Neural crest cell (in vitro differentiated cells): ENCODE results near the gene ARHGAP40. TPM values are rescaled to one million over a fixed set of nuclear protein-coding genes. Genes with fewer than 3 reads are reported as not detected.

Experiments used
- DNase-seq: peaks from one replicate; pipeline ENCODE4 v3.0.0; 2021; ENCODE audit warnings: low read depth, mixed read lengths, low spot score
- H3K27ac Mint-ChIP-seq: one replicate; pipeline ENCODE4 v1.8.0; 2021; ENCODE audit warnings: mild to moderate bottlenecking, mixed read lengths; ENCODE audit not compliant: unreplicated experiment
- H3K27me3 Mint-ChIP-seq: 2 replicates; pipeline ENCODE4 v1.8.0; 2021; ENCODE audit warnings: low read depth, mild to moderate bottlenecking, mixed read lengths
- H3K36me3 Mint-ChIP-seq: 2 replicates; pipeline ENCODE4 v1.8.0; 2021; ENCODE audit warnings: low read depth, mild to moderate bottlenecking, mixed read lengths
- H3K4me1 Mint-ChIP-seq: 2 replicates; pipeline ENCODE4 v1.8.0; 2021; ENCODE audit warnings: mixed read lengths
- H3K4me3 Mint-ChIP-seq: one replicate; pipeline ENCODE4 v1.8.0; 2021; ENCODE audit warnings: mild to moderate bottlenecking, mixed read lengths
- H3K9me3 Mint-ChIP-seq: 2 replicates; pipeline ENCODE4 v1.8.0; 2021; ENCODE audit warnings: mixed read lengths
- total RNA-seq: library from RNA; stranded (reverse); gene quantifications from 2 replicates; pipeline ENCODE4 v1.2.1, GENCODE V29; 2021
- TF ChIP-seq, protein P1 (sequence below): fragments of 200-600 bp; sonication (generic); conservative IDR thresholded peaks from 2 replicates; pipeline ENCODE4 v1.5.0; 2021; ENCODE audit warnings: antibody characterized with exemption, mild to moderate bottlenecking

The ARHGAP40 gene
- total RNA-seq, 1 donor from 2014 or later = not detected

GRCh38 chr20:38665094-38665493 lies 63.5 kb downstream of the ARHGAP40 start:
- peaks cover 20% of the 10 kb centered on the region for H3K4me1 Mint-ChIP-seq
- H3K36me3 Mint-ChIP-seq = no peaks in the 10 kb centered on the region
- H3K27ac Mint-ChIP-seq = no peak overlapping the region
- TF ChIP-seq, protein P1, sequence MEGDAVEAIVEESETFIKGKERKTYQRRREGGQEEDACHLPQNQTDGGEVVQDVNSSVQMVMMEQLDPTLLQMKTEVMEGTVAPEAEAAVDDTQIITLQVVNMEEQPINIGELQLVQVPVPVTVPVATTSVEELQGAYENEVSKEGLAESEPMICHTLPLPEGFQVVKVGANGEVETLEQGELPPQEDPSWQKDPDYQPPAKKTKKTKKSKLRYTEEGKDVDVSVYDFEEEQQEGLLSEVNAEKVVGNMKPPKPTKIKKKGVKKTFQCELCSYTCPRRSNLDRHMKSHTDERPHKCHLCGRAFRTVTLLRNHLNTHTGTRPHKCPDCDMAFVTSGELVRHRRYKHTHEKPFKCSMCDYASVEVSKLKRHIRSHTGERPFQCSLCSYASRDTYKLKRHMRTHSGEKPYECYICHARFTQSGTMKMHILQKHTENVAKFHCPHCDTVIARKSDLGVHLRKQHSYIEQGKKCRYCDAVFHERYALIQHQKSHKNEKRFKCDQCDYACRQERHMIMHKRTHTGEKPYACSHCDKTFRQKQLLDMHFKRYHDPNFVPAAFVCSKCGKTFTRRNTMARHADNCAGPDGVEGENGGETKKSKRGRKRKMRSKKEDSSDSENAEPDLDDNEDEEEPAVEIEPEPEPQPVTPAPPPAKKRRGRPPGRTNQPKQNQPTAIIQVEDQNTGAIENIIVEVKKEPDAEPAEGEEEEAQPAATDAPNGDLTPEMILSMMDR = no peak
- no peak for DNase-seq
- no peak overlapping the region for H3K4me3 Mint-ChIP-seq
- peaks cover 36% of the 10 kb centered on the region for H3K27me3 Mint-ChIP-seq
- no peaks in the 10 kb centered on the region for H3K9me3 Mint-ChIP-seq

DNA sequence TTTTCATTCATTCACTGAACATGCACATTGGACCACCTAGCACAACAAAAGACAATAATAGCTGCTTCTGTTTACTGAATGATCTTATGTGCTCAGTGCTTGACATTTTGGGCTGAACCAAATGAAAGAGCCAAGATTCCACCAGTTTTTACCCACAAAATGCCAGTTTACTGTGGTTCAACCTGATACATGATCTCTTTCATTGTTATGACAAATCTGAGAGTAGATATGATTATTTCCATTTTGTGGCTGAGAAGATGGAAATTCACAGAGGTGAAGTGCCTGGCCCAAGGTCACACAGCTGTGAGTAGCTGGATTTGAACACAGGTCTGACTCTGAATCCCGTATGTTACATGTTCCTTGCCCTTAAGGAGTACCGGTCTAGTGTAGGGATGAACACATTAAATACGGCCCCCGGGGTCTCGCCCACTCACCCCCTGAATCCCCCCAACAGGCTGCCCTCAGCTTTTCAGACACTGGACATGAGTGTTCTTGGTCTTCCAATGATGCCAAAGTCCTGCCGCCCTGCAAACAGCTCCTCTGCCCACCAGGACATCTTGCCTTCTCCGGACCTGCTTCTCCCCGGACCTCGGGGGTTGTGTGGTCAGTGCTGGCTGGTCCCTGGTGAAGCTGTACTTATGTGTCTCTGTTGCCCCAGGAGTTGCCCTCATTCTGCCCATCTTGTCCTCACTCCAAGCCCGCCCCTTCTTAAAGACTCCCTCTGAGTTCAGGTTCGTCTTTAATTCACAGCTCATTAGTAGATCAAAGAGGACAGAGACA lies 64.1 kb downstream of the ARHGAP40 start:
- TF ChIP-seq, protein P1 = no peak
- Mint-ChIP-seq H3K4me3 (no peak overlapping the region), H3K9me3 (no peaks in the 10 kb centered on the region), H3K27me3 (peaks cover 34% of the 10 kb centered on the region), H3K36me3 (no peaks in the 10 kb centered on the region), H3K27ac (no peak overlapping the region), H3K4me1 (peaks cover 20% of the 10 kb centered on the region)
- DNase-seq = no peak

DNA sequence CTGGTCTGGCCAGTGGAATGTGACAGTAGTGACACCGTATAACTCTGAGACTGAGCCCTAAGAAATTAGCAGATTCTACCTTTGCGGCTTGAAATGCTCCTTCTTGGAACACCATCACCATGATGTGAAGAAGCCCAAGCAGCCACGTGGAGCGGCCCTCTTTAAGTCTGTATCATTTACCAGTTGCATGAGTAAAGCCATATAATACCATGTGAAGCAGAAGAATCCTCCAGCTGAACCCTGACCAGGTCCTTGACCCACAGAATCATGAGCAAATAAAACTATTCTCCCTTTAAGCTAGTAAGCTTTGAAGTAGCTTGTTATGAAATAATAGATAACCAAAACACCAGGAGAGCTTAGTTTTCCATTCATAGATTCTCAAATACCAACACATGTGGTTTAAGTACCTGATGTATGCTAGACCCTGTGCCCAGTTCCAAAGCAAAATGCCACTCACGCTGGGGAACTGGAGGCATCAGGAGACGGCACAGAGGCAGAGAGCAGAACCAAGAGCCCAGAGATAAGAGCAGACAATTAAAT lies 65.9 kb downstream of the ARHGAP40 start:
- H3K27ac Mint-ChIP-seq = no peak overlapping the region
- no peak overlapping the region for H3K4me3 Mint-ChIP-seq
- DNase-seq = no peak
- peaks cover 25% of the 10 kb centered on the region for H3K4me1 Mint-ChIP-seq
- no peaks in the 10 kb centered on the region for H3K36me3 Mint-ChIP-seq
- peaks cover 42% of the 10 kb centered on the region for H3K27me3 Mint-ChIP-seq
- no peaks in the 10 kb centered on the region for H3K9me3 Mint-ChIP-seq
- TF ChIP-seq, protein P1 = no peak

DNA sequence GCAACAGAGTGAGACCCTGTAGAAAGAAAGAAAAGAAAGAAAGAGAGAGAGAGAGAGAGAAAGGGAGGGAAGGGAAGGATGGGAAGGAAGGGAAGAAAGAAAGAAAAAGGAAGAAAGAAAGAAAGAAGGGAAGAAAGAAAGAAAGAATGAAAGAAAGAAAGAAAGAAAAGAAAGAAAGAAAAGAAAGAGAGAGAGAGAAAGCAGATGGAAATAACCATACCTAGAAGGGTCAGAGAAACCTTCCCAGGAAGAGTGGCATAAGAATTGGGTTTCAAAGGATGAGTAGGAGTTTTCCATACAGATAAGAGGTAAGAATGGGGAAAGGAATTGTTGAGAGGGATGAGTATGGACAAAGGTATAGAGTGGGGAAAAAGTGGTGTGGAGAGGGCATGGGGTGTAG lies 68.1 kb downstream of the ARHGAP40 start:
- Mint-ChIP-seq H3K4me3 (no peak overlapping the region), H3K9me3 (no peaks in the 10 kb centered on the region), H3K4me1 (peaks cover 28% of the 10 kb centered on the region), H3K27me3 (peaks cover 57% of the 10 kb centered on the region), H3K27ac (no peak overlapping the region), H3K36me3 (no peaks in the 10 kb centered on the region)
- no peak for DNase-seq
- TF ChIP-seq, protein P1 = no peak

- TF ChIP-seq, protein P1 = no peak
- H3K9me3 Mint-ChIP-seq = no peaks in the 10 kb centered on the region
- no peaks in the 10 kb centered on the region for H3K36me3 Mint-ChIP-seq
- H3K27ac Mint-ChIP-seq = no peak overlapping the region
- no peak overlapping the region for H3K4me3 Mint-ChIP-seq
- H3K4me1 Mint-ChIP-seq = peaks cover 17% of the 10 kb centered on the region
- no peak for DNase-seq
- H3K27me3 Mint-ChIP-seq = peaks cover 66% of the 10 kb centered on the region
These were observed 69.2 kb downstream of the ARHGAP40 start for GRCh38 chr20:38670786-38671185.
